C4-2B (cell line): ENCODE measurements around the gene ACER1.

Experiments
- ZFX ChIP-seq: fragments of 450-650 bp; IDR thresholded peaks from 2 replicates; pipeline ENCODE4 v1.6.1; 2017
- TF ChIP-seq, protein P1 (sequence below): fragments of 450-650 bp; conservative IDR thresholded peaks from 2 replicates; pipeline ENCODE4 v1.5.1; 2017; ENCODE audit warnings: mild to moderate bottlenecking

DNA sequence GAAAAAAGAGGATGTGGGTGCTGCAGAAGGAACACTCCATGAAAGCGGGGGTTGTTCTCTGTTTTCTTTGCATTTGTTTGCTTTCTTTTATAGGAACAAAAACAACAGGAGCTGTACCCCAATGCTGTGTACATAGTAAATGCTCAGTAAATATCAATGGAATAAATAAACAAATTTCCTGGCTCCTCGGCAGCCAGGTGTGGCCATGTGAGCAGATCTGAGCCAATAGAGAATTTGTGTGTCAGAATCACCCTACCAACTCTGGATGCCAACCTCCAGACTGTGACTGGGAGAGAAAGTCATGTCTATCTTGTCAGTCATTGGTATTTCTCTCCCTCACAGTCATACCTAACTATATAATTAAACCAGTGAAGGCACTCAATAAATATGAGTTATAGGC is 17.3 kb upstream of the ACER1 start:
- TF ChIP-seq, protein P1, sequence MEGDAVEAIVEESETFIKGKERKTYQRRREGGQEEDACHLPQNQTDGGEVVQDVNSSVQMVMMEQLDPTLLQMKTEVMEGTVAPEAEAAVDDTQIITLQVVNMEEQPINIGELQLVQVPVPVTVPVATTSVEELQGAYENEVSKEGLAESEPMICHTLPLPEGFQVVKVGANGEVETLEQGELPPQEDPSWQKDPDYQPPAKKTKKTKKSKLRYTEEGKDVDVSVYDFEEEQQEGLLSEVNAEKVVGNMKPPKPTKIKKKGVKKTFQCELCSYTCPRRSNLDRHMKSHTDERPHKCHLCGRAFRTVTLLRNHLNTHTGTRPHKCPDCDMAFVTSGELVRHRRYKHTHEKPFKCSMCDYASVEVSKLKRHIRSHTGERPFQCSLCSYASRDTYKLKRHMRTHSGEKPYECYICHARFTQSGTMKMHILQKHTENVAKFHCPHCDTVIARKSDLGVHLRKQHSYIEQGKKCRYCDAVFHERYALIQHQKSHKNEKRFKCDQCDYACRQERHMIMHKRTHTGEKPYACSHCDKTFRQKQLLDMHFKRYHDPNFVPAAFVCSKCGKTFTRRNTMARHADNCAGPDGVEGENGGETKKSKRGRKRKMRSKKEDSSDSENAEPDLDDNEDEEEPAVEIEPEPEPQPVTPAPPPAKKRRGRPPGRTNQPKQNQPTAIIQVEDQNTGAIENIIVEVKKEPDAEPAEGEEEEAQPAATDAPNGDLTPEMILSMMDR = no peak
- no peak for TF ChIP-seq ZFX
